Coronary artery (tissue), 2 donors: ENCODE data around the gene TSPYL6.

Source experiments
- DNase-seq: peaks from one replicate; pipeline ENCODE4 v3.0.0-alpha.2; 2017; ENCODE audit warnings: low spot score
- H3K27ac ChIP-seq, 2 donors: fragments of 200-600 bp; sonication (generic); one replicate each; pipeline ENCODE4 v1.5.1; 2016 to 2019
- H3K4me3 ChIP-seq: fragments of 200-600 bp; sonication (generic); 2 replicates; pipeline ENCODE4 v1.5.1; 2016; ENCODE audit warnings: mild to moderate bottlenecking, moderate library complexity
- CTCF ChIP-seq: fragments of 200-600 bp; sonication (generic); IDR thresholded peaks from one replicate; pipeline ENCODE4 v1.5.1; 2019; ENCODE audit warnings: antibody characterized with exemption

The TSPYL6 gene

GRCh38 chr2:54287532-54287931 lies 31.5 kb upstream of the TSPYL6 start:
- Histone ChIP-seq H3K4me3 (no peak overlapping the region), H3K27ac (no peak overlapping the region)
- TF ChIP-seq CTCF = no peak
- no peak for DNase-seq

GRCh38 chr2:54285451-54285850 lies 29.4 kb upstream of the TSPYL6 start:
- no peak for TF ChIP-seq CTCF
- Histone ChIP-seq H3K27ac (no peak overlapping the region), H3K4me3 (no peak overlapping the region)
- no peak for DNase-seq

GRCh38 chr2:54284826-54285225 lies 28.8 kb upstream of the TSPYL6 start:
- no peak for DNase-seq
- no peak overlapping the region for H3K4me3 ChIP-seq
- no peak overlapping the region for H3K27ac ChIP-seq
- no peak for TF ChIP-seq CTCF

GRCh38 chr2:54279385-54279784 lies 23.4 kb upstream of the TSPYL6 start:
- no peak overlapping the region for H3K27ac ChIP-seq
- H3K4me3 ChIP-seq = no peak overlapping the region
- no peak for DNase-seq
- TF ChIP-seq CTCF = no peak

- no peak for DNase-seq
- no peak overlapping the region for H3K27ac ChIP-seq
- TF ChIP-seq CTCF = no peak
- no peak overlapping the region for H3K4me3 ChIP-seq
These were observed 19.5 kb upstream of the TSPYL6 start for GRCh38 chr2:54275541-54275940.

- no peak for DNase-seq
- no peak overlapping the region for H3K4me3 ChIP-seq
- no peak for TF ChIP-seq CTCF
- H3K27ac ChIP-seq = no peak overlapping the region
These were observed 18.8 kb upstream of the TSPYL6 start for GRCh38 chr2:54274781-54275242.

- no peak overlapping the region for H3K4me3 ChIP-seq
- no peak overlapping the region for H3K27ac ChIP-seq
- no peak for TF ChIP-seq CTCF
- DNase-seq = no peak
These were observed 16.0 kb upstream of the TSPYL6 start for GRCh38 chr2:54271843-54272627.
